Esophagus squamous epithelium (tissue), 4 donors: Measurements from ENCODE around the gene DLX5.

Experiments
- CTCF ChIP-seq, 6 experiments: fragments of 450-650 bp in 4 of 6; fragments of 200-600 bp in 2 of 6; sonication (generic) in 2 of 6; IDR thresholded peaks; one replicate each; pipeline ENCODE4 v1.5.1; 2016 to 2019; ENCODE audit warnings: antibody characterized with exemption in 6 of 6, mild to moderate bottlenecking in 4 of 6, moderate library complexity in 4 of 6
- POLR2A ChIP-seq, 4 donors: fragments of 450-650 bp; IDR thresholded peaks; one replicate each; pipeline ENCODE4 v1.6.1; 2017; ENCODE audit warnings: antibody characterized with exemption in 4 of 4, mild to moderate bottlenecking in 4 of 4, moderate library complexity in 3 of 4

GRCh38 chr7:97009753-97010732 is 14.6 kb downstream of the DLX5 start:
- TF ChIP-seq CTCF (IDR thresholded peaks at IDR 0.05) (no peak), POLR2A (IDR thresholded peaks at IDR 0.05) (no peak)
